Measurements from ENCODE around the gene ZNF526. TPM values are rescaled to one million over a fixed set of nuclear protein-coding genes. Genes with fewer than 3 reads are reported as not detected.

ZNF526 gene
- total and polyA plus RNA-seq, 7 donors: 2.2 to 6.8 (median 3.9) TPM

- TF ChIP-seq POLR2AphosphoS5 (IDR thresholded peaks at IDR 0.05): no peak
- TF ChIP-seq POLR2A (IDR thresholded peaks at IDR 0.05): no peak
- no peak for TF ChIP-seq EP300 (IDR thresholded peaks at IDR 0.05)
- TF ChIP-seq, protein P1, sequence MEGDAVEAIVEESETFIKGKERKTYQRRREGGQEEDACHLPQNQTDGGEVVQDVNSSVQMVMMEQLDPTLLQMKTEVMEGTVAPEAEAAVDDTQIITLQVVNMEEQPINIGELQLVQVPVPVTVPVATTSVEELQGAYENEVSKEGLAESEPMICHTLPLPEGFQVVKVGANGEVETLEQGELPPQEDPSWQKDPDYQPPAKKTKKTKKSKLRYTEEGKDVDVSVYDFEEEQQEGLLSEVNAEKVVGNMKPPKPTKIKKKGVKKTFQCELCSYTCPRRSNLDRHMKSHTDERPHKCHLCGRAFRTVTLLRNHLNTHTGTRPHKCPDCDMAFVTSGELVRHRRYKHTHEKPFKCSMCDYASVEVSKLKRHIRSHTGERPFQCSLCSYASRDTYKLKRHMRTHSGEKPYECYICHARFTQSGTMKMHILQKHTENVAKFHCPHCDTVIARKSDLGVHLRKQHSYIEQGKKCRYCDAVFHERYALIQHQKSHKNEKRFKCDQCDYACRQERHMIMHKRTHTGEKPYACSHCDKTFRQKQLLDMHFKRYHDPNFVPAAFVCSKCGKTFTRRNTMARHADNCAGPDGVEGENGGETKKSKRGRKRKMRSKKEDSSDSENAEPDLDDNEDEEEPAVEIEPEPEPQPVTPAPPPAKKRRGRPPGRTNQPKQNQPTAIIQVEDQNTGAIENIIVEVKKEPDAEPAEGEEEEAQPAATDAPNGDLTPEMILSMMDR (IDR thresholded peaks at IDR 0.05): no peak
- Histone ChIP-seq H3K9me3 (no peaks in the 10 kb centered on the region), H3K4me3 (no peak overlapping the region), H3K27me3 (no peaks in the 10 kb centered on the region), H3K36me3 (peaks cover 40 to 99% (median 53%) of the 10 kb centered on the region in 4 donors), H3K4me1 (peaks cover 0 to 12% (median 0%) of the 10 kb centered on the region in 4 donors), H3K27ac (no peak overlapping the region)
- intact Hi-C loops (cut with DNase I): no loop called here
- no peak for DNase-seq
- 68 to 72% methylated on average over 8 of the region's 8 CpGs for WGBS, 2 donors
These were observed 9.8 kb downstream of the ZNF526 start for GRCh38 chr19:42229855-42230351.

- no peaks in the 10 kb centered on the region for H3K27me3 ChIP-seq
- peaks cover 0 to 12% (median 0%) of the 10 kb centered on the region in 4 donors for H3K4me1 ChIP-seq
- H3K27ac ChIP-seq: no peak overlapping the region
- intact Hi-C loops (cut with DNase I): no loop called here
- H3K9me3 ChIP-seq: no peaks in the 10 kb centered on the region
- H3K36me3 ChIP-seq: peaks cover 33 to 99% (median 54%) of the 10 kb centered on the region in 4 donors
- no peak for DNase-seq
- 80 to 81% methylated on average over 4 of the region's 4 CpGs for WGBS, 2 donors
- TF ChIP-seq EP300 (IDR thresholded peaks at IDR 0.05) (no peak), POLR2A (IDR thresholded peaks at IDR 0.05) (no peak), POLR2AphosphoS5 (IDR thresholded peaks at IDR 0.05) (no peak)
- TF ChIP-seq, protein P1 (IDR thresholded peaks at IDR 0.05): no peak
- H3K4me3 ChIP-seq: no peak overlapping the region
These were observed 10.5 kb downstream of the ZNF526 start for GRCh38 chr19:42230571-42230970.

- intact Hi-C loops (cut with DNase I): no loop called here
- no peak for TF ChIP-seq POLR2AphosphoS5 (IDR thresholded peaks at IDR 0.05)
- TF ChIP-seq, protein P1 (IDR thresholded peaks at IDR 0.05): no peak
- no peak for TF ChIP-seq POLR2A (IDR thresholded peaks at IDR 0.05)
- no peak for TF ChIP-seq EP300 (IDR thresholded peaks at IDR 0.05)
These were observed 12.3 kb downstream of the ZNF526 start for GRCh38 chr19:42232435-42232834.

GRCh38 chr19:42233106-42233505 is 13.0 kb downstream of the ZNF526 start:
- no peak for TF ChIP-seq POLR2A (IDR thresholded peaks at IDR 0.05)
- TF ChIP-seq POLR2AphosphoS5 (IDR thresholded peaks at IDR 0.05): no peak
- no peak for TF ChIP-seq EP300 (IDR thresholded peaks at IDR 0.05)
- TF ChIP-seq, protein P1 (IDR thresholded peaks at IDR 0.05): no peak
- H3K4me3 ChIP-seq: no peak overlapping the region
- DNase-seq: no peak
- peaks cover 0 to 12% (median 0%) of the 10 kb centered on the region in 4 donors for H3K4me1 ChIP-seq
- H3K9me3 ChIP-seq: no peaks in the 10 kb centered on the region
- intact Hi-C loops (cut with DNase I): no loop called here
- H3K27ac ChIP-seq: no peak overlapping the region
- H3K27me3 ChIP-seq: no peaks in the 10 kb centered on the region
- WGBS, 2 donors: 59 to 82% methylated on average over 7 of the region's 7 CpGs
- peaks cover 24 to 99% (median 52%) of the 10 kb centered on the region in 4 donors for H3K36me3 ChIP-seq

More at GRCh38 chr19:42232435-42232834, 12.3 kb downstream of the ZNF526 start:
- 93 to 95% methylated on average over 10 of the region's 10 CpGs for WGBS, 2 donors
- Histone ChIP-seq H3K4me3 (no peak overlapping the region), H3K36me3 (peaks cover 24 to 99% (median 52%) of the 10 kb centered on the region in 4 donors), H3K27me3 (no peaks in the 10 kb centered on the region), H3K9me3 (no peaks in the 10 kb centered on the region), H3K4me1 (peaks cover 0 to 12% (median 0%) of the 10 kb centered on the region in 4 donors), H3K27ac (no peak overlapping the region)
- no peak for DNase-seq
